Measurements from ENCODE around the gene SLAMF8.

Gene SLAMF8

GRCh38 chr1:159870704-159871103 is 44.0 kb downstream of the SLAMF8 start:
- Histone ChIP-seq H3K4me3 (ENCODE audit: low read depth, low read length) (no peak overlapping the region), H3K9me3 (ENCODE audit: control insufficient read depth, insufficient read depth, low read length) (no peaks in the 10 kb centered on the region), H3K27me3 (ENCODE audit: control insufficient read depth, insufficient read depth, low read length) (no peaks in the 10 kb centered on the region), H3K9ac (ENCODE audit: low read depth, low read length) (no peak overlapping the region), H3K4me1 (ENCODE audit: control insufficient read depth, insufficient read depth, low read length) (no peaks in the 10 kb centered on the region; the same call in 1 of the 2 replicates), H3K27ac (ENCODE audit: low read depth, low read length) (no peak overlapping the region), H3K36me3 (ENCODE audit: control insufficient read depth, insufficient read depth, low read length) (no peaks in the 10 kb centered on the region)

GRCh38 chr1:159872891-159873290 is 46.2 kb downstream of the SLAMF8 start:
- Histone ChIP-seq H3K4me1 (ENCODE audit: control insufficient read depth, insufficient read depth, low read length) (no peaks in the 10 kb centered on the region; the same call in 1 of the 2 replicates), H3K9me3 (ENCODE audit: control insufficient read depth, insufficient read depth, low read length) (no peaks in the 10 kb centered on the region), H3K27me3 (ENCODE audit: control insufficient read depth, insufficient read depth, low read length) (no peaks in the 10 kb centered on the region), H3K27ac (ENCODE audit: low read depth, low read length) (no peak overlapping the region), H3K36me3 (ENCODE audit: control insufficient read depth, insufficient read depth, low read length) (no peaks in the 10 kb centered on the region), H3K4me3 (ENCODE audit: low read depth, low read length) (no peak overlapping the region), H3K9ac (ENCODE audit: low read depth, low read length) (no peak overlapping the region)

- Histone ChIP-seq H3K4me1 (ENCODE audit: control insufficient read depth, insufficient read depth, low read length) (no peaks in the 10 kb centered on the region; the same call in 1 of the 2 replicates), H3K27ac (ENCODE audit: low read depth, low read length) (no peak overlapping the region)
Measured at GRCh38 chr1:159873530-159874143, 47.0 kb downstream of the SLAMF8 start.

GRCh38 chr1:159877695-159878444 is 51.2 kb downstream of the SLAMF8 start:
- no peak overlapping the region for H3K27ac ChIP-seq (ENCODE audit: low read depth, low read length)
- H3K27me3 ChIP-seq (ENCODE audit: control insufficient read depth, insufficient read depth, low read length), result no peaks in the 10 kb centered on the region

More at GRCh38 chr1:159873530-159874143, 47.0 kb downstream of the SLAMF8 start:
- H3K36me3 ChIP-seq (ENCODE audit: control insufficient read depth, insufficient read depth, low read length), result no peaks in the 10 kb centered on the region
- no peak overlapping the region for H3K9ac ChIP-seq (ENCODE audit: low read depth, low read length)
- H3K27me3 ChIP-seq (ENCODE audit: control insufficient read depth, insufficient read depth, low read length), result no peaks in the 10 kb centered on the region
- H3K4me3 ChIP-seq (ENCODE audit: low read depth, low read length), result no peak overlapping the region
- no peaks in the 10 kb centered on the region for H3K9me3 ChIP-seq (ENCODE audit: control insufficient read depth, insufficient read depth, low read length)

GRCh38 chr1:159879136-159879535 is 52.5 kb downstream of the SLAMF8 start:
- Histone ChIP-seq H3K9me3 (ENCODE audit: control insufficient read depth, insufficient read depth, low read length) (no peaks in the 10 kb centered on the region), H3K36me3 (ENCODE audit: control insufficient read depth, insufficient read depth, low read length) (no peaks in the 10 kb centered on the region), H3K27ac (ENCODE audit: low read depth, low read length) (no peak overlapping the region), H3K9ac (ENCODE audit: low read depth, low read length) (no peak overlapping the region), H3K4me1 (ENCODE audit: control insufficient read depth, insufficient read depth, low read length) (peaks cover 3% of the 10 kb centered on the region; the same call in 1 of the 2 replicates), H3K27me3 (ENCODE audit: control insufficient read depth, insufficient read depth, low read length) (no peaks in the 10 kb centered on the region), H3K4me3 (ENCODE audit: low read depth, low read length) (no peak overlapping the region)

More at GRCh38 chr1:159877695-159878444, 51.2 kb downstream of the SLAMF8 start:
- Histone ChIP-seq H3K4me3 (ENCODE audit: low read depth, low read length) (no peak overlapping the region), H3K9ac (ENCODE audit: low read depth, low read length) (no peak overlapping the region), H3K9me3 (ENCODE audit: control insufficient read depth, insufficient read depth, low read length) (no peaks in the 10 kb centered on the region), H3K4me1 (ENCODE audit: control insufficient read depth, insufficient read depth, low read length) (peaks cover 3% of the 10 kb centered on the region; the same call in 1 of the 2 replicates), H3K36me3 (ENCODE audit: control insufficient read depth, insufficient read depth, low read length) (no peaks in the 10 kb centered on the region)

- no peak overlapping the region for H3K4me3 ChIP-seq (ENCODE audit: low read depth, low read length)
- H3K27me3 ChIP-seq (ENCODE audit: control insufficient read depth, insufficient read depth, low read length), result no peaks in the 10 kb centered on the region
- H3K4me1 ChIP-seq (ENCODE audit: control insufficient read depth, insufficient read depth, low read length), result peaks cover 3% of the 10 kb centered on the region; the same call in 1 of the 2 replicates
- no peaks in the 10 kb centered on the region for H3K9me3 ChIP-seq (ENCODE audit: control insufficient read depth, insufficient read depth, low read length)
- no peaks in the 10 kb centered on the region for H3K36me3 ChIP-seq (ENCODE audit: control insufficient read depth, insufficient read depth, low read length)
- no peak overlapping the region for H3K9ac ChIP-seq (ENCODE audit: low read depth, low read length)
- no peak overlapping the region for H3K27ac ChIP-seq (ENCODE audit: low read depth, low read length)
Measured at GRCh38 chr1:159879977-159880376, 53.3 kb downstream of the SLAMF8 start.

GRCh38 chr1:159880430-159880829 is 53.8 kb downstream of the SLAMF8 start:
- no peak overlapping the region for H3K9ac ChIP-seq (ENCODE audit: low read depth, low read length)
- no peak overlapping the region for H3K27ac ChIP-seq (ENCODE audit: low read depth, low read length)
- no peaks in the 10 kb centered on the region for H3K27me3 ChIP-seq (ENCODE audit: control insufficient read depth, insufficient read depth, low read length)
- H3K4me3 ChIP-seq (ENCODE audit: low read depth, low read length), result no peak overlapping the region
- no peaks in the 10 kb centered on the region for H3K9me3 ChIP-seq (ENCODE audit: control insufficient read depth, insufficient read depth, low read length)
- H3K4me1 ChIP-seq (ENCODE audit: control insufficient read depth, insufficient read depth, low read length), result peaks cover 3% of the 10 kb centered on the region; the same call in 1 of the 2 replicates
- no peaks in the 10 kb centered on the region for H3K36me3 ChIP-seq (ENCODE audit: control insufficient read depth, insufficient read depth, low read length)

- Histone ChIP-seq H3K9ac (ENCODE audit: low read depth, low read length) (no peak overlapping the region), H3K27ac (ENCODE audit: low read depth, low read length) (no peak overlapping the region), H3K27me3 (ENCODE audit: control insufficient read depth, insufficient read depth, low read length) (no peaks in the 10 kb centered on the region), H3K4me3 (ENCODE audit: low read depth, low read length) (no peak overlapping the region), H3K4me1 (ENCODE audit: control insufficient read depth, insufficient read depth, low read length) (peaks cover 3% of the 10 kb centered on the region; the same call in 1 of the 2 replicates), H3K36me3 (ENCODE audit: control insufficient read depth, insufficient read depth, low read length) (no peaks in the 10 kb centered on the region), H3K9me3 (ENCODE audit: control insufficient read depth, insufficient read depth, low read length) (no peaks in the 10 kb centered on the region)
Measured at GRCh38 chr1:159881622-159882526, 55.2 kb downstream of the SLAMF8 start.

GRCh38 chr1:159882527-159882862 is 55.8 kb downstream of the SLAMF8 start:
- Histone ChIP-seq H3K9ac (ENCODE audit: low read depth, low read length) (no peak overlapping the region), H3K27me3 (ENCODE audit: control insufficient read depth, insufficient read depth, low read length) (no peaks in the 10 kb centered on the region), H3K4me1 (ENCODE audit: control insufficient read depth, insufficient read depth, low read length) (peaks cover 3% of the 10 kb centered on the region; the same call in 1 of the 2 replicates), H3K36me3 (ENCODE audit: control insufficient read depth, insufficient read depth, low read length) (no peaks in the 10 kb centered on the region), H3K27ac (ENCODE audit: low read depth, low read length) (no peak overlapping the region), H3K9me3 (ENCODE audit: control insufficient read depth, insufficient read depth, low read length) (no peaks in the 10 kb centered on the region), H3K4me3 (ENCODE audit: low read depth, low read length) (no peak overlapping the region)

GRCh38 chr1:159883134-159883533 is 56.5 kb downstream of the SLAMF8 start:
- no peaks in the 10 kb centered on the region for H3K36me3 ChIP-seq (ENCODE audit: control insufficient read depth, insufficient read depth, low read length)
- no peak overlapping the region for H3K9ac ChIP-seq (ENCODE audit: low read depth, low read length)
- H3K27me3 ChIP-seq (ENCODE audit: control insufficient read depth, insufficient read depth, low read length), result no peaks in the 10 kb centered on the region
- peaks cover 3% of the 10 kb centered on the region; the same call in 1 of the 2 replicates for H3K4me1 ChIP-seq (ENCODE audit: control insufficient read depth, insufficient read depth, low read length)
- no peak overlapping the region for H3K4me3 ChIP-seq (ENCODE audit: low read depth, low read length)
- no peaks in the 10 kb centered on the region for H3K9me3 ChIP-seq (ENCODE audit: control insufficient read depth, insufficient read depth, low read length)
- no peak overlapping the region for H3K27ac ChIP-seq (ENCODE audit: low read depth, low read length)

Measured in HUES48 (cell line).